ENCODE results near the gene ERLEC1. TPM values are rescaled to one million over a fixed set of nuclear protein-coding genes. Genes with fewer than 3 reads are reported as not detected.

The ERLEC1 gene
- polyA plus RNA-seq (88.6 and 89.6 TPM in 2 replicates), polyA minus RNA-seq (91.9 and 101 TPM in 2 replicates)

- Histone ChIP-seq H4K20me1 (ENCODE audit: insufficient read depth) (no peaks in the 10 kb centered on the region), H3K36me3 (ENCODE audit: insufficient read depth, low read length) (no peaks in the 10 kb centered on the region), H3K27me3 (ENCODE audit: insufficient read depth, low read depth, low read length) (no peaks in the 10 kb centered on the region), H3K9me3 (ENCODE audit: low read length) (no peaks in the 10 kb centered on the region), H3K4me2 (ENCODE audit: low read length) (peak within 1 kb of the TSS; percentile 97), H3K9ac (ENCODE audit: low read length) (peak within 1 kb of the TSS; percentile 91), H3K27ac (ENCODE audit: low read length) (peak within 1 kb of the TSS; percentile 89), H2AFZ (ENCODE audit: low read depth, low read length) (peak within 1 kb of the TSS; percentile 98), H3K9me2 (ENCODE audit: insufficient read depth, low read length) (no peaks in the 10 kb centered on the region), H3K79me2 (replicated peaks; ENCODE audit: insufficient read depth, low read length) (peaks cover 64% of the 10 kb centered on the region), H3F3A (ENCODE audit: insufficient read depth, low read length, poor library complexity, severe bottlenecking) (no peaks in the 10 kb centered on the region), H3K4me3 (ENCODE audit: low read length) (peak within 1 kb of the TSS; percentile 76)
- peak; percentile 42 for TF ChIP-seq SMC3 (conservative IDR thresholded peaks at IDR 0.05; ENCODE audit: poor library complexity)
- TF ChIP-seq MXI1 (conservative IDR thresholded peaks at IDR 0.05; ENCODE audit: poor library complexity, severe bottlenecking): peak; percentile 90
- TF ChIP-seq CTCF (IDR thresholded peaks at IDR 0.05; ENCODE audit: poor library complexity, severe bottlenecking): no peak
- peak; percentile 83 for TF ChIP-seq REST (IDR thresholded peaks at IDR 0.05; ENCODE audit: borderline replicate concordance)
- TF ChIP-seq RAD21 (conservative IDR thresholded peaks at IDR 0.05): peak; percentile 4
- peak; percentile 95 for TF ChIP-seq TAF1 (IDR thresholded peaks at IDR 0.05; ENCODE audit: low read depth)
- TF ChIP-seq POLR2AphosphoS5 (IDR thresholded peaks at IDR 0.05): peak; percentile 96
- TF ChIP-seq EZH2 (IDR thresholded peaks at IDR 0.05; ENCODE audit: borderline replicate concordance, insufficient read depth, low read length, poor library complexity, severe bottlenecking): no peak
- TF ChIP-seq EP300 (conservative IDR thresholded peaks at IDR 0.05; ENCODE audit: poor library complexity, severe bottlenecking): peak; percentile 74
Observed at GRCh38 chr2:53786705-53787613, at the start of gene ERLEC1, which contains the start of gene ASB3. Gene ERLEC1 (plus strand): TSS chr2:53787044. CDS start chr2:53787211, 167 bp downstream. Gene ASB3 (minus strand): TSS chr2:53786953. CDS start chr2:53765572, 21,381 bp downstream.

GRCh38 chr2:53737091-53737490, 49.8 kb upstream of the ERLEC1 start:
- TF ChIP-seq TAF1 (IDR thresholded peaks at IDR 0.05; ENCODE audit: low read depth): no peak
- TF ChIP-seq SMC3 (conservative IDR thresholded peaks at IDR 0.05; ENCODE audit: poor library complexity): no peak
- TF ChIP-seq REST (IDR thresholded peaks at IDR 0.05; ENCODE audit: borderline replicate concordance): no peak
- no peak for TF ChIP-seq RAD21 (conservative IDR thresholded peaks at IDR 0.05)
- TF ChIP-seq POLR2AphosphoS5 (IDR thresholded peaks at IDR 0.05): no peak
- TF ChIP-seq CTCF (IDR thresholded peaks at IDR 0.05; ENCODE audit: poor library complexity, severe bottlenecking): no peak
- TF ChIP-seq EP300 (conservative IDR thresholded peaks at IDR 0.05; ENCODE audit: poor library complexity, severe bottlenecking): no peak
- TF ChIP-seq EZH2 (IDR thresholded peaks at IDR 0.05; ENCODE audit: borderline replicate concordance, insufficient read depth, low read length, poor library complexity, severe bottlenecking): no peak
- TF ChIP-seq MXI1 (conservative IDR thresholded peaks at IDR 0.05; ENCODE audit: poor library complexity, severe bottlenecking): no peak
- no peaks in the 10 kb centered on the region for H3F3A ChIP-seq (ENCODE audit: insufficient read depth, low read length, poor library complexity, severe bottlenecking)
- H2AFZ ChIP-seq (ENCODE audit: low read depth, low read length): no peak overlapping the region
- no peak overlapping the region for H3K27ac ChIP-seq (ENCODE audit: low read length)
- H3K9me3 ChIP-seq (ENCODE audit: low read length): no peaks in the 10 kb centered on the region
- H3K27me3 ChIP-seq (ENCODE audit: insufficient read depth, low read depth, low read length): no peaks in the 10 kb centered on the region
- H3K79me2 ChIP-seq (replicated peaks; ENCODE audit: insufficient read depth, low read length): no peaks in the 10 kb centered on the region
- H3K9ac ChIP-seq (ENCODE audit: low read length): no peak overlapping the region
- no peaks in the 10 kb centered on the region for H4K20me1 ChIP-seq (ENCODE audit: insufficient read depth)
- no peaks in the 10 kb centered on the region for H3K36me3 ChIP-seq (ENCODE audit: insufficient read depth, low read length)
- H3K4me3 ChIP-seq (ENCODE audit: low read length): no peak overlapping the region
- no peak overlapping the region for H3K4me2 ChIP-seq (ENCODE audit: low read length)
- no peaks in the 10 kb centered on the region for H3K9me2 ChIP-seq (ENCODE audit: insufficient read depth, low read length)

All from neural cell (in vitro differentiated cells).